GM19455 (cell line): ENCODE measurements around the gene PNPLA8.
"Not testable (repeated sequence)": the region's sequence is repeated elsewhere in the genome, so short reads cannot be mapped to it uniquely, and the experiment has no call there.

Source experiments
- ATAC-seq: cut with Tn5 transposase; IDR thresholded peaks from one replicate; pipeline ENCODE4 v1.9.1; 2021; ENCODE audit not compliant: unreplicated experiment

The PNPLA8 gene

DNA sequence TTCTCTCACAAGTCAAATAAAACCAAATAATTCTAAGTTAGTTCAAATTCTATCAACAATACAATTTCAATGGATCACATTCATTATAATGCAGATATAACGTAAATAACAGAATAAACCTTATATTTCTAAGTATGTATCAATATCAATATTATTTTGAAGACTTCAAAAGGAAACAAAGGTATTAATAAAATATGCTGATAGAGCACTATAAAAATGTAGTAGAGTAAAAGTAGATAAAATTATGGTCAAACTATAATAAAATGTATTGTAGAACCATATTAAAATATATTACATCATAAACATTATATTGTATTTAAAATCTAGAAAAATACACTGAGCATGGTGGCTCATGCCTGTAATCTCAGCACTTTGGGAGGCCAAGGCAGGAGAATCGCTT, 46.2 kb downstream of the PNPLA8 start:
- ATAC-seq, result no peak

GRCh38 chr7:108479118-108479517, 46.8 kb downstream of the PNPLA8 start:
- no peak for ATAC-seq

DNA sequence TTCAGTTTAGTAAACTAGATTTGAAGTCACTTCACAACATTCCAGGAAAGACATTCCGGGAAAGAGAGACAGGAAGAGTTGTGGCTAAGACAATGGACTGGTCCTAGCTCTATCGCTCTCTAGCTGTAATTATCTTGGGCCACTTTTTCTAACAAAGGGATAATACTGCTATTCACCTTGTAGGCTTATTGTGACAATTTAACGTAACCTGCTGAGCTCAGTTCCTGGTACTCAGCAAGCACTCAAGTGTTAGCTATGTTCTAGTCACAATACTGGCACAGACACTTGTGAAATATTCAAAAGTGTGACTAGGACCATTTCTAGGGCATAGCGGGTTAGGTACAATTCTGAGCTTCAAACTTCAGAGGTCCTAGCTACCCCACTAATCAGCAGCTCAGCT, 57.7 kb downstream of the PNPLA8 start:
- no peak for ATAC-seq

DNA sequence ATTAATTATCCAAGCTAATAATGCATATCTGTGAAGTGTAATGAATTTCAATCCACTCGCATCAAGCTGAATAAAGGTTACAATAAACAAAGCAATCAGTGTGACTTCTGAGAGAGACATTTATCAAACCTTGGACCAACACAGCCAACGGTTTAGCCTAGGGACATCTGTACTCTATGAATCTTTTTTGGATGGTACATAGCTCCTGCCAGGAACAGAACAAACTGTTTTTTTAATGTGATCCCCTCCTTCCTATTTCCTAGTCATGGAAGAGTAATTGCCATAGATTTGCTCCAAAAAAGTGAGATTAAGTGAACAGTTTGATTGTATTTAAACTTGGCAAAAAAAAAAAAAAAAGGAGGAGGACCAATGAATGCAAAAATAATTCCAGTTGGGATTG, 58.5 kb downstream of the PNPLA8 start:
- ATAC-seq, result no peak

GRCh38 chr7:108466322-108466721, 59.6 kb downstream of the PNPLA8 start:
- not testable (repeated sequence) for ATAC-seq

- ATAC-seq, result no peak
Observed at GRCh38 chr7:108464743-108465142, 61.2 kb downstream of the PNPLA8 start.

- ATAC-seq, result no peak
Observed at GRCh38 chr7:108463613-108464012, 62.3 kb downstream of the PNPLA8 start.

- ATAC-seq, result no peak
Observed at GRCh38 chr7:108461840-108462239, 64.1 kb downstream of the PNPLA8 start.

DNA sequence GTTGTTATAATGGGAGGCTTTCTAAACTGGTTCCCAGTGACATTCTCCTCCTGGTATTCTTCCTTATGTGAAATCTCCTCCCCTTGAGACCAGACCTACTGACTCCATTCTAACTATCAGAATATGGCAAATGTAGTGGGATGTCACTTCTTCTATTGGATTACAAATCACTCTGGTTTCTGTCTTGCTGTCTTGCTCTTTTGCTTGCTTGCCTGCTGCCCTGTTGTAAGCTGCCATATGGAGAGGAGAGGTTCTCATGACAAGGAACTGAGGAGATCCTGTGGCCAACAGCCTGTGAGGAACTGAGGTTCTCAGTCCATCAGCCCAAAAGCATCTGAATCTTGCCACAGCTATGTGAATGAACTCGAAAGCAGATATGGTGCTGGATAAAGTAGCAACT, 65.0 kb downstream of the PNPLA8 start:
- ATAC-seq, result no peak

- no peak for ATAC-seq
Observed at GRCh38 chr7:108459922-108460551, 65.9 kb downstream of the PNPLA8 start.

DNA sequence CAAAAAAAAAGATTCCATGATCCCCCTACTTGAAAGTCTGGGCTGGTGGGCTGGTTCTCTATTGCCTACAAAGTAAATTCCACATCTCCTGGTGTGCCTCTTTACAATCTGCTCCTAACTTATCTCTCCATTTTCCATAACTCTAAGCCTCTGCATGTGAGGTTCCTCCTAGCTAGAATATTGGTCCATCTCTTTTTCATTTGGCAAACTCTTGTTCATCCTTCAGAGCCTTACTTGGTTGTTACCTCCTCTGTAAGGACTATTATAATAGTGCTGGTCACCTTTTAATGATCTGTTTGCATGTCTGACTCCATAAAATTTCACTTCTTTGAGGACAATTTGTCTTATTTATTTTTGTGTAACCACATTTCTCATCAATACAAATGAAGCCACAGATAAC, 68.1 kb downstream of the PNPLA8 start:
- ATAC-seq, result no peak

DNA sequence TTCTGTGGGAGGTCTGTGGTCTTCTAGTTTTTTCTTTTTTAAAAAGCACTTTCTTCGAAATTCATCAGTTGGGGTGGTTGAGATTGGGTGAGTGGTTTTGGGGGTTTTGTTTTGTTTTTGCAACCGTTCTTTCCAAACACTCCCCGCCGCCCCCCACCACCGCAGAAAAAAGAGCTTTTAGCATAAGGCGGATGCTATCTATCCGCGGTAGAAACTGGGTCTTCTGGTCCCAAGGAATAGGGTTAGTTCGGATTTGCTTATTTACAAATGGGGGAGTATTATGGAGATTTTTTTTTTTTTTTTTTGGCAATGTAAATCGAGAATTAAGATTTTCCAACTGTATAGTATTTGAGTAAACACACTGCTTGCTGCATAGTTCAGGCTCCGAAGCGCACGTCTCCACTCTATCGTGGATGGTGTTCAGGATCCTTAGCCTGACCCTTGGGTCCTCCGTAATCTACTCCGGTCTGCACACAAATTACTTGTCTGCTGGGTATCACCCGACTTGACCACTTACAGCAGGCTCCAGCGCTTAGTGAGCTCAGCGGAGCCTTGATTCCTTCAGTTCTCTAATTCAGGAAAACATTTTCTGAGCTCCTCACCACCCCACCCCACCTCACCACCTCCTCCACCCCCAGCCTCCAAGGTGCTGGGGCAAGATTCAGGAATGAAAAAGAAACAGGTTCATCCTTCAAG, 68.9 kb downstream of the PNPLA8 start:
- ATAC-seq, result no peak

DNA sequence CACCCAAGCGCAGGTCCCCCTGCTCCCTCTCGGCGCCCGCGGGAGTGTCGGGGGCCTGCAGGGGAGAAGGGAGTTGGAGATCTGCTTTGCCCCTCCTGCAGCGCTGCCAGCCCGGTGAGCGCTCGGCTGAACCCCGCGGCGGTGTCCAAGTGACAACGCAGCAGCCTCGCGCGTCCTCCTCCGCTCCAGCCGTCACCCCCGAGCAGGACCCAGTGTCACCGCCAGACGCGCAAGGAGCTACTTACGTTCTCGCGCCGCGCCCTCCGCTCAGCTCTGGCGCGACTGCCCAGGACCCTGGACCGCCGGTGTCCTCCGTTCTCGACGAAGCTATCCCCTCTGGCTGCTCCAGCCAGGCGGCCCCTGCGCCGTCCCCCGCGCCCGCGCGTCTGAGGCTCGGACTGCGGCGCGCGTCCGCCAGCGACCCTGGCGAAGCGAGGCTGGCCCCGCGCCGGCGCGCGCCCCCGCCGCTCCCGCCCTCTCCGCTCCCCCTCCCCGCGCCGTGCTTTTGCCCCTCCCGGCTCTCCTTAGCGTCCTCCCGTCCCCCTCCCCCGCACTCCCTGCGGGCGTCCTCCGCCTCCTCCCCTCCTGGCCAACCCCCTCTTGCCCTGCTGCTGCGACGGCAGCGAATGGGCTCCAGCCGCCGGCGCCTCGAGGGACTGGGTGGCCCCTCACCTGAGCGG, 69.8 kb downstream of the PNPLA8 start, which contains the start of gene NRCAM:
NRCAM (minus strand) TSS at position 439 of the 680 bp plus-strand sequence. CDS start 216,372 bp downstream, outside the sequence.
- ATAC-seq, result no peak

- no peak for ATAC-seq
Observed at GRCh38 chr7:108455551-108455997, 70.4 kb downstream of the PNPLA8 start.

DNA sequence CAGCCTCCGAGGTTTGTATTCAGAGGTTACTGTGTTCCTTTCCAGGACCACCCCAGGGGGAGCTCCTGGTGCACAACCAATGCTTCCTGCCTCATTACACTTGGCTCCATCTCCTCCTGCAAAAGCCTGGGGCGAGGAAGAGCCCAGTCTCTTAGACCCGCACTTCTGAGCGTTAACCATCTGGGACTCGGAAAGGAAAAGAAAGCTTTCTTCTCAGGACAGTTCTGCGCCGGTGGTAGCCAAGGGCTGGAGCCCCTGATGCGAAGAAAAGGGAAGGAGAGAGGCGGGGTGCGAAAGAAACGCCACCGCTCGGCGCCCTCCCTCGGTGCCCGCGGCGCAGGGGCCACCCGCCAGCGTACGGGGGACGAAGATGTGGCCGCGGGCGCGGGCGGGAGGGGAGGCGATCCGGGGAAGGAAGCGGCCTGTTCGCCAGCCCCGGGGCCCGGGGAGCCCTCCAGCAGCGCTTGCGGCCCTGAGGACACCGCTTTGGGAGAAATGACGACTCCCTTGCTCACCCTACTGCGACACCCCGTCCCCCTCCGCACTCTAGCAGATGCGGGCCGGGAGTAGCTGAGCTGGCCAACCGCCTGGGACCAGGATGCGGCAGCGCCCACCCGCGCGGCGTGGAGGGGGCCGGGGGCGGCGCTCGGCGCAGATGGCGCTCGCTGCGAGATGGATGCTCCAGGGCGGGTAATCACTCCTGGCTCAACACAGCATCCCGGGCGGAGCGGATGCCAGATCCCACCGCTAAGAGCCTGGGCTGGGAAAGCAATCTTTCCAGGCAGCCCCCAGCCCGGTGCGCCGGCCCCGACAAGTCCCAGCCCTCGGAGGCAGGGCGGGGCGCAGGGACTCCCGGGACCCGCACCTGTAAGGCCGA, 71.0 kb downstream of the PNPLA8 start:
- no peak for ATAC-seq

DNA sequence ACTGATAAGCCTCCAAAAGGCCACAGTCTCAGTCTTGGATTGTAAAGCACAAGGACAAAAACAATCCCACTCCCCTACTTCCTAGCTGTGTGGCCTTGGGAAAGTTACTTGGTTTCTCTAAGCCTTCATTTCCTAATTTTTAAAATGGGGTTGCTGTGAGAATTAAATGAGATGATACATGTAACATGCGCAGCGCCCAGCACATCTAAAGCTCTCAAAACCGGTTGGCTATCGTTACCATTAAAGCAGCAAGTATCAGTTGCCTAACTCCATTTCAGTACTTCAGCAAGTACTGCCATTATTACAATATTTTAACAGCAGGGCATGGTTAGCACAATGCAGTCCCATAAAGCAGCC, 71.6 kb downstream of the PNPLA8 start:
- no peak for ATAC-seq

DNA sequence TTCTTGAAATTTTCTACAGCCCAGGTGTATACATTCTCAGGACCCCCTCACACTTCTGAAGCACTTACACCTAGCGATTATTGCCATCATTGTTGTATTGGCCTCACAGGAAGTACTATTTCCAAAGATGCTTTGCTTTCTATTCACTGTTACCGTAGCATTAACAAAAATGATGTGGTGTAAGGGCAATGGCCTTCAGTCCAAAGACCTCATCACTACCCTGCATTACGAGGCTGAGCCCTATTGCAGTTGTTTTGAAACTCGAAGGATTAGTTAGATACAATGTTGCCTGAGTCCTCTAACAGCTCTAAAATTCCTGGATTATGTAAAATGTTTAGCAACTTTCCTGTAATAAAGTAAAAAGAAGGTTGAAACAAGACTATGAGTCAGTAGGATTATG, 72.6 kb downstream of the PNPLA8 start:
- no peak for ATAC-seq

DNA sequence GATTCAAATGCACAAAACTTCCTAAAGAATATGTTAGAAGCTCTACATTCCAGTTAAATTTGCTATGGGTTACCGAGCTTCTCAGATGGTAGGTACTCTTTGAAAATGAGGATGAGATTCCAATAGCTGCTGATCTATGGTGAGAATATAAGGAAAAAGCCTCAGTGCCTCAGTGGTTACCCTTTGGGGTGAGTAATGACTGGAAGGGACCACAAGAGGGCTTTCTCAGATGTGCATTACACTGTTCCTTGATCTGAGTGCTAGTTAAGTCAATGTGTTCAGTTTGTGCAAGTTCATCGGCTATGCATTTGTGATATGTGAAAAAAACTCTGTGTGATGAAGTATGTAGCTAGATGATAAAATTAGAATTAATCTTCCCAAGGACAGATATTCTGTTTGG, 73.2 kb downstream of the PNPLA8 start:
- no peak for ATAC-seq

DNA sequence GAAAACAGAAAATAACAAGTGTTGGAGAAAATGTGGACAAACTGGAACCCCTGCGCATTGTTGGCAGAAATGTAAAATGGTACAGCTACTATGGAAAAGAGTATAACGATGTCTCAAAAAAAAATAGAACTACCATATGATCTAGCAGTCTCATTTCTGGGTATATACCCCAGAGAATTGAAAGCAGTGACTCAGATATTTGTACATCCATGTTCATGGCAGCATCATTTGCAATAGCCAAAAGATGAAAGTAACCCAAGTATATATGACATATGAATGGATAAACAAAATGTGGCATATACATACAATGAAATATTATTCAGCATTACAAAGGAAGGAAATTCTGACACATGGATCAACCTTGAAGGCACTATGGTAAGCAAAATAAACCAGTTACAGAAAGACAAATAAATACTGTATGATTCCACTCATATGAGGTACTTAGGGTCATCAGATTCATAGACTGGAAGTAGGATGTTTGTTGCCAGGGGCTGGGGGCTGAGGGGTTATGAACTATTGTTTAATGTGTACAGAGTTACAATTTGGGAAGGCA, 74.6 kb downstream of the PNPLA8 start:
- no peak for ATAC-seq

GRCh38 chr7:108450160-108450559, 75.8 kb downstream of the PNPLA8 start:
- ATAC-seq, result no peak

DNA sequence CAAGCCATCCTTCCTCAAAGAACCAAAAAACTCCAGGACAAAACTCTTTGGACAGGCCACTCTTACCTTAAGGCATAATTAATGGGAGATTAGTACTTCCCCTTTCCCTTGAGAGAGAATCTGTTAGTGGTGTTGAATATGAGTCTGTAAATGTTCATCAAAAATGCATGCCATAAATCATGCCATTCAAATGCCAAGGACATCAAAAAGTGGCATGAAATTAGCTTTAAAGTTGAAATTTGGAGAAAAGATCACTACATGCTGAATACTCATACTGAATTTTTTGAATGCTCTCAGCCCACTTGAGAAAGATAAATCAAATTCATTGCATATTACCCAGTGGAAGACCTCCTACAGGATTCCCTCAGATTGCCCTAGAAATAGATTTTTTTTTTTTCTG, 76.4 kb downstream of the PNPLA8 start:
- ATAC-seq, result no peak
